Occipital lobe (tissue), 2 donors: ENCODE results near the gene LMAN1L. TPM values are rescaled to one million over a fixed set of nuclear protein-coding genes. Genes with fewer than 3 reads are reported as not detected.

ENCODE experiments used
- DNase-seq: peaks from one replicate; lab custom pipeline; 2025; lab: John Stamatoyannopoulos, UW
- total RNA-seq: library from RNA; depleted of rRNA; stranded (reverse); fragments of >200 nt; gene quantifications from one replicate; pipeline ENCODE4 v1.2.3, GENCODE V29; 2014

LMAN1L gene
- total RNA-seq, 1 donor from 2014 or later, result not detected

DNA sequence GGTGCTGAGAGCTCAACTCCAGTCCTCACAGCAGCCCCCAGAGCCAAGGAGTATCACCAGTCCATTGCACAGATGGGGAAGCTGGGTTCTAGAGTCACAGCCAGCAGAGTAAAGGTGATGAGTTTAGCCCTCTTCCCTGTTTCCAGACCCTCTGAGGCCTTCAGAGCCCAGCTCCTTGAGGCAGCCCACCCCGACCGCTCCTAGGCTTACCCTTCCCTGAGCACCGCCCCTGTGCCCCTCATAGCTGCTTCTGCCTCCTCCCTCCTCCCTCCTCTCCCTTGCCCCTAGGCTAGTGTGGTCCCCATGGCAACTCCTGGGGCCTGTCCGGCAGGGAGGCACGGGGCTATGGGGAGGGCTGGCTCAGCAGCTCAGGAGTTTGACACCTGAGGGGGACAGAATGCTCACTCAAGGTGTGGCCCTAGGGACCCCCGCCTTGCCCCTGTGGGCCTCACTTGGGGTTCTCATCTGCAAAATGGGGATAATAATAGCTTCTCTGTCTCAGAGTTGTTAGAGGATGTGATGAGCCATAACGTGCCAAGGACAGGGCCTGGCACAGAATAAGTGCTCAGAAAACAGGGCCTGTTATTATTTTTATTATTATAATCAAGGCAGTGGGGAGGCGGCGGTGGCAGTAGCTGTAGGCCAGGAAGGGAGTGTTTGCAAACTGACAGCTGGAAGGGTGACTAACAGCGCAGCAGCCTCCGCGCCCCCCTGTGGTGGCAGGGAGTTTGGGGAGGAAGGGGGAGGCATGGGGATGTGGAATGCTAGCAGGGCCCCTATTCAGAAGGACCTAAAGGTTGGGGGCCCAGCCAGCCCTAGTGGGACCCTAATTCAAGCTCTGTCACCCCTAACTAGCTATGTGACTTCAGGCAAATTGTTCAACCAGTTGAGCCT, 19.3 kb upstream of the LMAN1L start:
- no peak for DNase-seq

DNA sequence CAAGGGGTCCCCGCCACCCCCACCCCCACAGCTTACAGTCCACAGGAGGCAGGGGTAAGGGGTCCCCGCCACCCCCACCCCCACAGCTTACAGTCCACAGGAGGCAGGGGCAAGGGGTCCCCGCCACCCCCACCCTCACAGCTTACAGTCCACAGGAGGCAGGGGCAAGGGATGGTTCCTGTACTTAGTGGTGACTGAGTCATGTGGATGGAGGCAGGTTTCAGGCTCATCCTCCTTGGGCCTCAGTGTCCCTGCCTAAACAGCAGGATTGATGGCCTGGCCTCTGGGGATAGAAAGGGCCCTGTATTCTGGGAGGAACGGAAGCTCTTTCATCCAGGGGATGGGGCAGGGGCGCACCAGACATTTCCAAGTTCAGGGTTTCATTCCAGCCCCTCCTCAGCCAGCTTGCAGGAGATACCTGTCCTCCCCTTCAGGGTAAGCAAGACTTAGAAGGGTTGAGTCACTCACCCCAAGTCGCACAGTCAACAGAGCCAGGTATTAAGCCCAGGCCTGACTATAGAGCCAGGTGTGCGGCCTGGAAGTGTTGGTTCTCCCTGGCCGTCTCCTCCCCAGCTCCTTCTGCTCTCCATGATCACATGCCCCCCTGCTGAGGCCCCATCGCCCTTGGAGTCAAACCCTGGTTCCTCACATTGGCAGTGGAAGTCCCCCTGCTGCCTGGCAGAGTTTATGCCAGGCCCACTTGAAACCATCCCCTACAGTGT, 18.2 kb upstream of the LMAN1L start:
- DNase-seq, result no peak

GRCh38 chr15:74794970-74795349, 17.7 kb upstream of the LMAN1L start:
- DNase-seq, result no peak

DNA sequence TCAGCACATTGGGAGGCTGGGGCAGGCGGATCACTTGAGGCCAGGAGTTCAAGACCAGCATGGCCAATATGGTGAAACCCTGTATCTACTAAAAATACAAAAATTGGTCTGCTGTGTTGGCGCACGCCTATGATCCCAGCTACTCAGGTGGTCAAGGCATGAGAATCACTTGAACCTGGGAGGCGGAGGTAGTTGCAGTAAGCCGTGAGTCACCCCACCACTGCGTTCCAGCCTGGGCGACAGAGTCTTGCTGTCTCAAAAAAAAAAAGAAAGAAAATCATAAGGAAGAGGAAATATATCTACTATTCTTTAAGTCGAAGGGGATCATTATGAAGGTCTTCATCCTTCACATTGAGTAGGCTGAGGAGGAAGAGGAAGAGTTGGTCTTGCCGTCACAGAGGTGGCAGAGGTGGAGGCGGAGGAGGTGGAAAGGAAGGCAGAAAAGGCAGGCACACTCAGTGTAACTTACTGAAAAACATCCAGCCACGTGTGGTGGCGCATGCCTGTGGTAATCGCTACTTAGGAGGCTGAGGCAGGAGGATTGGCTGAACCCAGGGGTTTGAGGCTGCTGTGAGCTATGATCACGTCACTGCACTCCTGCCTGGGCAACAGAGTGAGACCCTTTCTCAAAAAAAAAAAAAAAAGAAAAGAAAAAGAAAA, 16.5 kb upstream of the LMAN1L start:
- DNase-seq, result no peak

DNA sequence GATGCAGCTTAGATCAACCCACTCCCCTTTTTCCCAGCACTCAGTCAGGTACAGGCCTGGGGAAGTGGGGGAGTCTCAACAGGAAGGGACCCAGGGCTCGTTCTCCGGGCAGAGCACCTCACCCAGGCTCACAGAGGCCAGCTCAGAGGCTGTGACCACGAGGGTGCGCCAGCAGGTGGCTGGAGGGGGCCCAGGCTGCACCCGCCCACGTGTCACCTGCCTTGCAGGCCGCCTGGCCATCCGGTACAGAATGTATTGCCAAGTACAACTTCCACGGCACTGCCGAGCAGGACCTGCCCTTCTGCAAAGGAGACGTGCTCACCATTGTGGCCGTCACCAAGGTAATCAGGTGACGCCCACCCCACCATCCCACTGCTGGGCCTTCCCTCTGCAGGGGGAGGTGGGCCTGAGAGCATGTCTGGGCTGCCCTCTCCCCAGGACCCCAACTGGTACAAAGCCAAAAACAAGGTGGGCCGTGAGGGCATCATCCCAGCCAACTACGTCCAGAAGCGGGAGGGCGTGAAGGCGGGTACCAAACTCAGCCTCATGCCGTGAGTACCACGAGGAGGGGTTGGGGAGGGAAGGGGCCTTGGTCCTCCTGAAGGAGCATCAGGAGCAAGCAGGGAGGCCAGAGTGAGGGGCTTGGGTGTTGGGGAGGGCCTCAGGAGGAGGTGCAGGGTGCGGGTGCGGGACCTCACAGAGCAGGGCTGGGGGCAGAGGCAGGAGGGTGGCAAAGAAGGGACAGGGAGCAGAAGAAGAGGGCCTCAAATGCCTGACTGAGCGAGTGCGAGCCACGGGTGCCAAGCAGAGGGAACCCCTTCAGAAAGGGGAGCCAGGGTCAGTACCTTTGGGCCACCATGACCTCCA, 14.0 kb upstream of the LMAN1L start:
- no peak for DNase-seq

GRCh38 chr15:74799255-74799855, 13.3 kb upstream of the LMAN1L start:
- no peak for DNase-seq

DNA sequence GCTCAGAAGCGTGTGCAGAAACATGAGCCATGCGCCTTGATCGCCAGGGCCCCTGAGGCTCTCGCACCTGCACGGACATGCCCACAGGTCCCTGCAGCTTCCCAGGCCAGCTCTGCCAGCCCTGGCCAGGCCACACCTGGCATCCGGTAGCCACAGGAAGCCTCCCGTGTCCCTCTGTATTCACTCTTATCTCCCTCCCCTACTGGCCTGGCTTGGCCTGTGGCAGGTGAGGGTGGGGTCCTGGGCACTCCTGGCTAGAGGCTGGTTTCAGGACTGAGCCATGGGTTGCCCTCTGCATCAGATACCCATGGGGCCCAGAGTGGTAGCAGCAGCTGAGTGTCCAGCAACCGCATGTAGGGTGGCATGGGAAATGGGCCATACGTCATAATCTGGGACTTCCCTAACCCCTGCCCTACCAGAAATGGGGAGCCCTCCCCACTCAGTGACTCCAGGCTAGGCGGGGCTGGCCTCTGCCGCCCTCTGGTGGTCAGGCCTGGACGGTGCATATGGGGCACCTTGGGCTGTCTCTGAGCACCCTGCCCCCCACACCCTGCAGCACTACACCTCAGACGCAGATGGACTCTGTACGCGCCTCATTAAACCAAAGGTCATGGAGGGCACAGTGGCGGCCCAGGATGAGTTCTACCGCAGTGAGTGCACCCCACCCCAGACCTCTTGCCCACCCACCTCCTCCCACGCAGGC, 12.6 kb upstream of the LMAN1L start:
- DNase-seq, result peak; percentile 37

DNA sequence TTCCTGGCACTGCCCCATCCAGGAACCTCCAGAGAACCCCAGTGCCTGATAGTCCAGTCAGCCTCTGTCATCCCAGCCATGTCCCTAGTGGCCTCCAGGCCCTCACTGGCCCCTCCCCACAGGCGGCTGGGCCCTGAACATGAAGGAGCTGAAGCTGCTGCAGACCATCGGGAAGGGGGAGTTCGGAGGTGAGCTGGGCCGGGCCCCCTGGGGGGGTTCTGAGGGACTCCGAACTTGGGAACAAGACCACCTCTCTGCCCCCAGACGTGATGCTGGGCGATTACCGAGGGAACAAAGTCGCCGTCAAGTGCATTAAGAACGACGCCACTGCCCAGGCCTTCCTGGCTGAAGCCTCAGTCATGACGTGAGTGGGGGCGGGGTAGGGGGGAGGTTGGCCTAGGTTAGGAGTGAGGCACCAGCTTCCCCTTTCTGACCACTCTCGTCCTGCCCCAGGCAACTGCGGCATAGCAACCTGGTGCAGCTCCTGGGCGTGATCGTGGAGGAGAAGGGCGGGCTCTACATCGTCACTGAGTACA, 12.0 kb upstream of the LMAN1L start:
- DNase-seq, result no peak

DNA sequence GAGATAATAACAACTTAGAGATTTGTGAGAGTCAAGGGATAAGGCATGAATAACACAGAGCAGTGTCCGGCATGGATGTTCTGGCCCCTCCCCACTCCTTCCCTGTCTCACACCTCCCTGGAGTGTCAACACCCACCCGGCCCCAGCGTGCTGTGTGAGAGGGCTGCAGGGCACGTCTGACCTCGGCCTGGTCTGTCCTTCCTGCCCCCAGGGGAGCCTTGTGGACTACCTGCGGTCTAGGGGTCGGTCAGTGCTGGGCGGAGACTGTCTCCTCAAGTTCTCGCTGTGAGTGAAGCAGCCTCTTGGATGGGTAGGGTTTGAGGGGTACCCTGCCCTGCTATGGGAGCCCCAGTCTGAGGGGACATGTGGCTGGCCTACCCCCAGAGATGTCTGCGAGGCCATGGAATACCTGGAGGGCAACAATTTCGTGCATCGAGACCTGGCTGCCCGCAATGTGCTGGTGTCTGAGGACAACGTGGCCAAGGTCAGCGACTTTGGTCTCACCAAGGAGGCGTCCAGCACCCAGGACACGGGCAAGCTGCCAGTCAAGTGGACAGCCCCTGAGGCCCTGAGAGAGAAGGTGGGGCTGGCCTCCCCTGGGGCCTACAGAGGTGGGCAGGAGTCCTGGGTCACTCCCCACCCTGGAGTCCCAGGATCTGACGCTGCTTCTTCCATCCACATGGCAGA, 11.2 kb upstream of the LMAN1L start:
- DNase-seq, result no peak

GRCh38 chr15:74802290-74802689, 10.3 kb upstream of the LMAN1L start:
- DNase-seq, result no peak

DNA sequence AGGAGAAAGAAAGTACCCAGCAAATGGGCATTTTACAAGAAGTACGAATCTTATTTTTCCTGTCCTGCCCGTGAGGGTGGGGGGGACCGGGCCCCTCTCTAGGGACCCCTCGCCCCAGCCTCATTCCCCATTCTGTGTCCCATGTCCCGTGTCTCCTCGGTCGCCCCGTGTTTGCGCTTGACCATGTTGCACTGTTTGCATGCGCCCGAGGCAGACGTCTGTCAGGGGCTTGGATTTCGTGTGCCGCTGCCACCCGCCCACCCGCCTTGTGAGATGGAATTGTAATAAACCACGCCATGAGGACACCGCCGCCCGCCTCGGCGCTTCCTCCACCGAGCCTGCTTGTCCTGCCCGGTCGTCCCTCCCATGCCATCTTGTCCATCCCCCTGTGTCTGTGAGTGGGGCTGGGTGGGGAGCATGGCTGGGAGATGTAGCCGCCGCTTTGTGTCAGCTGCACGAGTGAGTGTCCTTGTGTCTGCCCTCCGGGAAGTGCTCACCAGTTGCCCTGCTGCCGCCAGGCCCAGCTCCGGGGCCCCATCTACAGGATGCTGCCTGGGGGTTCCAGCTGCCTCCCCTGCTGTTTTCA, 9.7 kb upstream of the LMAN1L start:
- DNase-seq, result no peak

DNA sequence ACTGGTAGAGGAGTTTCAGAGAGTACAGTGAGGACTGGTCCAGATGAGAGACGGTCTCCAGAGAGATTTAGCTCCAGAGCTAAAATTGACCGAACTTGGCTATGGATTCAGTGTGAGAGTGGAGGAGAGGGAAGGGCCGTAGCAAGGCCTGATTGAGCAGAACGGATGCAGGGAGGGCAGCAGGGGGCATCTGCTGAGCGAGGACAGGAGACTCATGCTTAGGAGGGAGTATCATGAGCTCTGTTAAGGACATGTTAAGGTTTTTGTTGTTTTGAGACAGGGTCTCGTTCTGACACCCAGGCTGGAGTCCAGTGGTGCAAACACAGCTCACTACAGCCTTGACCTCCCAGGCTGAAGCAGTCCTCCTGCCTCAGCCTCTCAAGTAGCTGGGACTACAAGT, 7.7 kb upstream of the LMAN1L start:
- DNase-seq, result no peak

DNA sequence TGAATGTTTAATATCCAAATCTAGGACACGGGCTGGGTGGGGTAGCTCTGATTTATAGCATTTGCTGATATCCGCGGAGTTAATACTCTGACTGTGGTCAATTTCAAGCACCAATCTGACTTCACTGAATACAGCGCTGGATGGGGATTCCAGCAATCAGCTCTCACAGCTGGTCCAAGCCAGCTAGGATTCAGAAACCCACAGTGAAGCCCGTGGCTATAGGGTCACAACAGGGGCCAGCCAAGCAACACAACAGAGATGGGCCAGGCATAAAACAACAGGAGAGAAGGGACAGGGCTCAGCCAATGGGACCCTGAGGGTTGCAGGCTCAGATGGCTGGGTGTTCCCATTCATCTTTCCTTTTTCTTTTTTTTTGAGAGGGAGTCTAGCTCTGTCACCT, 5.4 kb upstream of the LMAN1L start:
- DNase-seq, result no peak

GRCh38 chr15:74808078-74808839, 4.4 kb upstream of the LMAN1L start:
- no peak for DNase-seq

GRCh38 chr15:74808840-74809229, 3.8 kb upstream of the LMAN1L start:
- DNase-seq, result no peak

- no peak for DNase-seq
Observed at GRCh38 chr15:74809242-74809641, 3.4 kb upstream of the LMAN1L start.

DNA sequence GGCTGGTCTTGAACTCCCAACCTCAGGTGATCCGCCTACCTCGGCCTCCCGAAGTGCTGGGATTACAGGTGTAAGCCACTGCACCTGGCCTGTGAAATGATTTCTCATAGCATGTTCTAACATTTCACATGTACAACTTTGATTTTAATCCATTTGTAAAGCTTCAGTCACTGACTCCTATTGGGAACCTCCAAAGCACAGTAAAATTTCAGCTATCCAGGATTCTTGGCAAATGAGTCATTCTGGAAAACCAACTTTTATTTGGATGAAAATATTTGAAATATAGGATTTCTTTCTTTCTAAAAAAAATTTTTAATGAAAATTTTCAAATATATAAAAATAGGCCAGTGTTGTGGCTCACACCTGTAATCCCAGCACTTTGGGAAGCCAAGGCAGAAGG, 2.7 kb upstream of the LMAN1L start:
- no peak for DNase-seq
